Esophagus (tissue), 2 donors: ENCODE measurements around the gene PRRG2. TPM values are rescaled to one million over a fixed set of nuclear protein-coding genes. Genes with fewer than 3 reads are reported as not detected.

Experiments used
- H3K27ac ChIP-seq, 2 donors: one replicate each; pipeline ENCODE4 v1.5.1; 2013; ENCODE audit warnings: low read depth in 2 of 2, mild to moderate bottlenecking in 2 of 2, inconsistent platforms in 1 of 2, low read length in 1 of 2, moderate library complexity in 1 of 2
- H3K27me3 ChIP-seq, 2 donors: one replicate each; pipeline ENCODE4 v1.6.1; 2013; ENCODE audit warnings: low read length in 2 of 2, control low read depth in 1 of 2, mild to moderate bottlenecking in 1 of 2; ENCODE audit not compliant: insufficient read depth in 2 of 2, control insufficient read depth in 1 of 2
- H3K36me3 ChIP-seq, 2 donors: one replicate each; pipeline ENCODE4 v1.6.1; 2013; ENCODE audit warnings: low read length in 1 of 2; ENCODE audit not compliant: control insufficient read depth in 2 of 2, insufficient read depth in 2 of 2
- H3K4me1 ChIP-seq, 2 donors: one replicate each; pipeline ENCODE4 v1.6.1; 2013; ENCODE audit warnings: low read length in 1 of 2; ENCODE audit not compliant: control insufficient read depth in 2 of 2, insufficient read depth in 2 of 2
- H3K4me3 ChIP-seq, 2 donors: one replicate each; pipeline ENCODE4 v1.5.1; 2013; ENCODE audit warnings: low read length in 2 of 2, mild to moderate bottlenecking in 2 of 2, low read depth in 1 of 2, moderate library complexity in 1 of 2
- H3K9me3 ChIP-seq, 2 donors: one replicate each; pipeline ENCODE4 v1.6.1; 2013; ENCODE audit warnings: mild to moderate bottlenecking in 2 of 2, low read depth in 1 of 2, low read length in 1 of 2, moderate library complexity in 1 of 2; ENCODE audit not compliant: control insufficient read depth in 2 of 2, insufficient read depth in 1 of 2
- WGBS, 2 donors: extraction: QIAGEN DNeasy Blood & Tissue Kit; methylation state at CpG; one replicate each; pipeline ENCODE4 v1.1.7; 2013; 5-methylcytosine and 5-hydroxymethylcytosine counted together
- polyA plus RNA-seq, 2 donors: library from polyadenylated mRNA; stranded (reverse); fragments of 200-250 nt; gene quantifications; one replicate each; pipeline ENCODE4 v1.2.3, GENCODE V29; 2013
- donor health status: healthy with polysubstance abuse.
- donor health status: Bipolar disorder and iron deficiency.

PRRG2 gene
- polyA plus RNA-seq, result 10 to 100 TPM; 10.1 to 12.7 TPM

GRCh38 chr19:49581007-49581508, at the start of gene PRRG2:
TSS of gene PRRG2 (plus strand) at chr19:49581316. CDS start at chr19:49583220, 1,904 bp downstream.
- H3K27ac ChIP-seq, result peak within 1 kb of the TSS; percentile 75 to 82
- 23 to 28% methylated on average over 13 to 15 of the region's 15 CpGs for WGBS, 2 donors
- no peaks in the 10 kb centered on the region for H3K9me3 ChIP-seq
- no peaks in the 10 kb centered on the region for H3K36me3 ChIP-seq
- H3K4me1 ChIP-seq, result peaks cover 0 to 3% of the 10 kb centered on the region in 2 donors
- peak within 1 kb of the TSS; percentile 64 to 80 for H3K4me3 ChIP-seq
- H3K27me3 ChIP-seq, result no peaks in the 10 kb centered on the region

DNA sequence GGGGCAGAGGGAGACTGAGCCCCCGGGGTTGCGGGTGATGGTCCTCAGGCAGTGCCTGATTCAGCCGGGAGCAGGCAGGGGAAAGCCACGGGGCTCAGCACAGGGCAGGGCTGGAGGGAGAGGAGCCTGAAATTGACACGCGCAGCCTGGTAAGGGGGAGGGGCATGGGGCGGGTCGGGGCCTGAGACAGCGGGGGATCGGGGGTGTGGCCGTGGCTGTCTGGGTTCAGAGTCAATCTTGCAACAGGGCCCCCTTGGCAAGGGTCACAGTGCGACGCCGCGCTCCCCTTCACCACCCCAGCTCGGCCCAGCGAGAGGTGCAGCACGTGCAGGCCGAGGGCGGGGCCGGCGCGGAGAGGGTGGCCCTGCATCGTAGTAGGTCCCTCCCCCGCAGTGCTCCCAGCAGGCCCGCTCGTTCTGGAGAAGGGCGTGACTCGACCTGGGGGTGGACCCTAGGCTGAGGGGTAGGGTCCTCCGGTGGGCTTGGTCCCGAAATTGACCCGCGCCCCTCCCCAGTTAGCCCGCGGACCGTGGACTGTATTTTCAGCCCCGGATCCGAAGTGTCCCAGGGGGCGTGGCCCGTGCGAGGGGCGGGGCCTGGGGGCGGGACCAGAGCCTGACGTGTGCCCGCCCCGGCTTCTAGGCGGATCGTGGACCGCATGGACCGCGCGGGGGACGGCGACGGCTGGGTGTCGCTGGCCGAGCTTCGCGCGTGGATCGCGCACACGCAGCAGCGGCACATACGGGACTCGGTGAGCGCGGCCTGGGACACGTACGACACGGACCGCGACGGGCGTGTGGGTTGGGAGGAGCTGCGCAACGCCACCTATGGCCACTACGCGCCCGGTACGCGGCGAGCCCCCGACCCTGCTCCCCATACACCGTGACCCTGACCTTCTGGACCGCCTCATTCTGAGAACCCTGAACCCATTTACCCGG, 47.3 kb upstream of the PRRG2 start:
- Histone ChIP-seq H3K36me3 (no peaks in the 10 kb centered on the region), H3K27ac (no peak overlapping the region), H3K9me3 (no peaks in the 10 kb centered on the region), H3K27me3 (no peaks in the 10 kb centered on the region), H3K4me3 (peak overlapping the region; percentile 57 to 68), H3K4me1 (peaks cover 0 to 9% of the 10 kb centered on the region in 2 donors)
- 2 to 13% methylated on average over 80 to 87 of the region's 87 CpGs for WGBS, 2 donors

- Histone ChIP-seq H3K4me3 (no peak overlapping the region), H3K4me1 (peaks cover 0 to 9% of the 10 kb centered on the region in 2 donors), H3K27ac (no peak overlapping the region), H3K9me3 (no peaks in the 10 kb centered on the region), H3K27me3 (no peaks in the 10 kb centered on the region), H3K36me3 (peaks cover 0 to 2% of the 10 kb centered on the region in 2 donors)
- 70 to 71% methylated on average over 8 of the region's 8 CpGs for WGBS, 2 donors
These were observed 46.3 kb upstream of the PRRG2 start for GRCh38 chr19:49534632-49535385.

- H3K9me3 ChIP-seq, result no peaks in the 10 kb centered on the region
- no peak overlapping the region for H3K27ac ChIP-seq
- no peak overlapping the region for H3K4me3 ChIP-seq
- no peaks in the 10 kb centered on the region for H3K27me3 ChIP-seq
- H3K36me3 ChIP-seq, result peaks cover 0 to 2% of the 10 kb centered on the region in 2 donors
- peaks cover 0 to 9% of the 10 kb centered on the region in 2 donors for H3K4me1 ChIP-seq
- WGBS, 2 donors, result 93 to 94% methylated on average over 22 of the region's 22 CpGs
These were observed 44.1 kb upstream of the PRRG2 start for GRCh38 chr19:49536921-49537462.

DNA sequence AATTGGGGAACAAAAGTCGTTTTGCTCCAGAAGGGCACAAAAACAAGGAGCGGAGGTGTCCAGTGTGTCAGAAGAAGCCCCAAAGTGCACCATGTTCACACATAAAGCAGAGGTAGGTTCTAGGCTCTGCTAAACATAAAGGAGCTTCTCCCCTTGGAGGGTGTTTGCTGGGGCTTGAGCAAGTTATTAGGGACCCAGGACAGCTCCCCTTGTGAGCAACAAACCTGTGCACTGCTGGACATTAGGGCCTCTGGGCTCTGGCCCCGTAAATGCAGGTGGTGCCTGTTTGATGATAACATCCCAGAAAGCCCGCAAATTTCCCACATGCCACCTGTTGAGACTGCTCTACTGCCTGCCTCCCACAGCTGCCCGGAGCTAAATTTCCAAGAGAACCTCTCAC, 42.5 kb upstream of the PRRG2 start:
- Histone ChIP-seq H3K27me3 (no peaks in the 10 kb centered on the region), H3K27ac (no peak overlapping the region), H3K36me3 (peaks cover 0 to 2% of the 10 kb centered on the region in 2 donors), H3K4me3 (no peak overlapping the region), H3K9me3 (no peaks in the 10 kb centered on the region), H3K4me1 (peaks cover 0 to 3% of the 10 kb centered on the region in 2 donors)
- WGBS, 2 donors, result 73 to 85% methylated on average over 5 of the region's 5 CpGs

GRCh38 chr19:49539192-49539952, 41.7 kb upstream of the PRRG2 start:
- Histone ChIP-seq H3K27me3 (no peaks in the 10 kb centered on the region), H3K4me1 (no peaks in the 10 kb centered on the region), H3K4me3 (no peak overlapping the region), H3K9me3 (no peaks in the 10 kb centered on the region), H3K27ac (no peak overlapping the region), H3K36me3 (peaks cover 0 to 2% of the 10 kb centered on the region in 2 donors)
- WGBS, 2 donors, result 95 to 96% methylated on average over 13 of the region's 13 CpGs

DNA sequence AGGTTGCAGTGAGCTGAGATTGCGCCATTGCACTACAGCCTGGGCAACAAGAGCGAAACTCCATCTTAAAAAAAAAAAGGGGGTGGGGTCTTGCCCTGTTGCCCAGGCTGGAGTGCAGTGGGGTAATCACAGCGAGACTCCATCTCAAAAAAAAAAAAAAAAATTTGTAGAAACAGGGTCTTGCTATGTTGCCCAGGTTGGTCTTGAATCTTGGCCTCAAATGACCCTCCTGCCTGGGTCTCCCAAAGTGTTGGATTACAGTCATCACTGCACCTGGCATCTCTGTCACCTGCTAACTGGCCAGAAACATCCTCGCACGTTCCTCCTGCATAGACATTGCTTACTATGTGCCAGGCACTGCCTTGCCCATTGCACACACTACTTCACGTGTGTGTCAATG, 39.2 kb upstream of the PRRG2 start:
- no peaks in the 10 kb centered on the region for H3K9me3 ChIP-seq
- no peak overlapping the region for H3K4me3 ChIP-seq
- peaks cover 0 to 2% of the 10 kb centered on the region in 2 donors for H3K36me3 ChIP-seq
- no peak overlapping the region for H3K27ac ChIP-seq
- WGBS, 2 donors, result 89 to 91% methylated on average over 6 of the region's 6 CpGs
- H3K27me3 ChIP-seq, result no peaks in the 10 kb centered on the region
- no peaks in the 10 kb centered on the region for H3K4me1 ChIP-seq

GRCh38 chr19:49542446-49542845, 38.7 kb upstream of the PRRG2 start:
- no peak overlapping the region for H3K27ac ChIP-seq
- WGBS, 2 donors, result 94 to 95% methylated on average over 16 of the region's 16 CpGs
- H3K36me3 ChIP-seq, result peaks cover 0 to 2% of the 10 kb centered on the region in 2 donors
- no peaks in the 10 kb centered on the region for H3K27me3 ChIP-seq
- no peak overlapping the region for H3K4me3 ChIP-seq
- no peaks in the 10 kb centered on the region for H3K9me3 ChIP-seq
- no peaks in the 10 kb centered on the region for H3K4me1 ChIP-seq

- Histone ChIP-seq H3K4me1 (no peaks in the 10 kb centered on the region), H3K27ac (no peak overlapping the region), H3K4me3 (no peak overlapping the region), H3K9me3 (no peaks in the 10 kb centered on the region), H3K36me3 (peaks cover 0 to 2% of the 10 kb centered on the region in 2 donors), H3K27me3 (no peaks in the 10 kb centered on the region)
- WGBS, 2 donors, result 92 to 93% methylated on average over 11 to 14 of the region's 14 CpGs
These were observed 38.1 kb upstream of the PRRG2 start for GRCh38 chr19:49543032-49543431.
